Mesothelial cell of epicardium (in vitro differentiated cells): Measurements from ENCODE around the gene LTBP1. TPM values are rescaled to one million over a fixed set of nuclear protein-coding genes. Genes with fewer than 3 reads are reported as not detected.

Source experiments
- DNase-seq, 2 experiments: peaks; one replicate each; pipeline ENCODE4 v3.0.0; 2021; ENCODE audit warnings: low spot score in 2 of 2; ENCODE audit not compliant: unreplicated experiment in 2 of 2
- H3K27ac Mint-ChIP-seq: 2 replicates; pipeline ENCODE4 v1.8.0; 2021; ENCODE audit warnings: mixed read lengths
- H3K27me3 Mint-ChIP-seq: 2 replicates; pipeline ENCODE4 v1.8.0; 2021; ENCODE audit warnings: low read depth, mixed read lengths
- H3K36me3 Mint-ChIP-seq: 2 replicates; pipeline ENCODE4 v1.8.0; 2021; ENCODE audit warnings: mixed read lengths
- H3K4me1 Mint-ChIP-seq: 2 replicates; pipeline ENCODE4 v1.8.0; 2021; ENCODE audit warnings: mixed read lengths
- H3K4me3 Mint-ChIP-seq: 2 replicates; pipeline ENCODE4 v1.8.0; 2021; ENCODE audit warnings: mild to moderate bottlenecking, moderate library complexity, mixed read lengths
- H3K9me3 Mint-ChIP-seq: 2 replicates; pipeline ENCODE4 v1.8.0; 2021; ENCODE audit warnings: mixed read lengths
- CTCF ChIP-seq: fragments of 200-600 bp; sonication (generic); IDR thresholded peaks from one replicate; pipeline ENCODE4 v1.5.0; 2021; ENCODE audit warnings: antibody characterized with exemption; ENCODE audit not compliant: unreplicated experiment
- total RNA-seq: library from RNA; stranded (reverse); gene quantifications from 3 replicates; pipeline ENCODE4 v1.2.1, GENCODE V29; 2021

LTBP1 gene
- total RNA-seq, 1 donor from 2014 or later: 80.2 TPM

GRCh38 chr2:33123216-33123615, 176.5 kb downstream of the LTBP1 start:
- Mint-ChIP-seq H3K36me3 (peaks cover 11% of the 10 kb centered on the region), H3K27me3 (no peaks in the 10 kb centered on the region), H3K4me1 (peaks cover 8% of the 10 kb centered on the region), H3K9me3 (peaks cover 5% of the 10 kb centered on the region), H3K4me3 (no peak overlapping the region), H3K27ac (no peak overlapping the region)
- DNase-seq: no peak
- TF ChIP-seq CTCF: no peak

- TF ChIP-seq CTCF: no peak
- no peaks in the 10 kb centered on the region for H3K9me3 Mint-ChIP-seq
These were observed 179.8 kb downstream of the LTBP1 start for GRCh38 chr2:33126552-33126951.

GRCh38 chr2:33126958-33127357, 180.2 kb downstream of the LTBP1 start:
- DNase-seq: no peak
- no peak overlapping the region for H3K27ac Mint-ChIP-seq
- no peaks in the 10 kb centered on the region for H3K9me3 Mint-ChIP-seq
- H3K36me3 Mint-ChIP-seq: peaks cover 11% of the 10 kb centered on the region
- H3K27me3 Mint-ChIP-seq: no peaks in the 10 kb centered on the region
- TF ChIP-seq CTCF: no peak
- peaks cover 8% of the 10 kb centered on the region for H3K4me1 Mint-ChIP-seq
- H3K4me3 Mint-ChIP-seq: no peak overlapping the region

More at GRCh38 chr2:33126552-33126951, 179.8 kb downstream of the LTBP1 start:
- H3K4me1 Mint-ChIP-seq: peaks cover 8% of the 10 kb centered on the region
- H3K36me3 Mint-ChIP-seq: peaks cover 11% of the 10 kb centered on the region
- H3K4me3 Mint-ChIP-seq: no peak overlapping the region
- no peaks in the 10 kb centered on the region for H3K27me3 Mint-ChIP-seq
- H3K27ac Mint-ChIP-seq: no peak overlapping the region
- no peak for DNase-seq

- DNase-seq: no peak
- no peaks in the 10 kb centered on the region for H3K9me3 Mint-ChIP-seq
- no peak overlapping the region for H3K4me3 Mint-ChIP-seq
- no peak overlapping the region for H3K27ac Mint-ChIP-seq
- H3K27me3 Mint-ChIP-seq: no peaks in the 10 kb centered on the region
- H3K4me1 Mint-ChIP-seq: peaks cover 21% of the 10 kb centered on the region
- no peak for TF ChIP-seq CTCF
- H3K36me3 Mint-ChIP-seq: peaks cover 11% of the 10 kb centered on the region
These were observed 182.7 kb downstream of the LTBP1 start for GRCh38 chr2:33129263-33130053.

- no peak for TF ChIP-seq CTCF
- Mint-ChIP-seq H3K27ac (no peak overlapping the region), H3K4me3 (no peak overlapping the region), H3K27me3 (no peaks in the 10 kb centered on the region), H3K36me3 (peaks cover 10% of the 10 kb centered on the region), H3K9me3 (no peaks in the 10 kb centered on the region), H3K4me1 (peaks cover 22% of the 10 kb centered on the region)
- DNase-seq: no peak
These were observed 183.3 kb downstream of the LTBP1 start for GRCh38 chr2:33130054-33130447.
